GM18519 (cell line): ENCODE results near the gene SMC3.
"Not testable (repeated sequence)": the region's sequence is repeated elsewhere in the genome, so short reads cannot be mapped to it uniquely, and the experiment has no call there.

Experiments used
- ATAC-seq: cut with Tn5 transposase; IDR thresholded peaks from one replicate; pipeline ENCODE4 v1.9.1; 2021; ENCODE audit warnings: mild to moderate bottlenecking, moderate library complexity; ENCODE audit not compliant: unreplicated experiment, low FRiP score

Gene SMC3

DNA sequence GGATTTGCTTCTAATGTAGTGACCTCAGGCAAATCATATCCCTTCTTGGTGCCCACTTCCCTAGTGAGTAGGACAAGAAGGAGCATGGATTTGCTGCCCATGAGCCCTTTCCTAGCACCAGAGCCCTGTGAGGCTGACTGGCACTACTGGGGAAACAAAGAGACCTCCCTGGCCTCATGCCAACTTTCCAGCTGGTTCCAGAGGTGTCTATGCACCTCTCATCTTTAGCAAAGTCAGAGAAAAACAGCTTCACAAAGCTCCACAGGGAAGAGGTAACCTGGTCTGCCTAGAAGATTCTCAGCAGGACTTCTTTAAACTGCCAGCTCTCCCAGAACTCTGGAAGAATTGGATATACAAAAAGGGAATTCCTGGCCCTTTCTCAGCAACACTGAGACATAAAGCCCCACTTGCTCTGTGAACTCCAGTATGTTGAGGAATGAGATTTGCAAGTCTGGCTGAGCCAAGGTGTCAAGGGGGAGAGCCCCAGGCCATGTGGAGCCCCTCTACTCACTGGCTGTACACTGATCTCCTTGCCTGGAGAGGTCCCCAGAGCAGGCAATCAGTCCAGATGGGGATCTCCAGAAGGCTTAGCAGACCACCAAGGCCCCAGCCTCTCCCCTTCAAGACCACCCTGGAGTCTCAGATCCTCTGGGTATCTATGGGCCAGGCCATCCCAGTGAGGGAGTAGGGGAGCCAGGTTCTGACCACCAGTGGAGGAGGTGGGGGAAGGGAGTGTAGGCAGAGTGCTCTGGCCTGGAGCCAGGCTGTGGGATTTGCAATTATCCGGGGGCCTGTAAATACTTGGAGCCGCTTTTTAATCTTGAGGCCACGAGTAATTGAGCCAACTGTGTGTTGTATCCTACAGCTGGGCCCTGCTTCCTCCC lies 52.3 kb downstream of the SMC3 start:
- ATAC-seq = no peak

GRCh38 chr10:110620398-110620719 lies 52.9 kb downstream of the SMC3 start:
- no peak for ATAC-seq

DNA sequence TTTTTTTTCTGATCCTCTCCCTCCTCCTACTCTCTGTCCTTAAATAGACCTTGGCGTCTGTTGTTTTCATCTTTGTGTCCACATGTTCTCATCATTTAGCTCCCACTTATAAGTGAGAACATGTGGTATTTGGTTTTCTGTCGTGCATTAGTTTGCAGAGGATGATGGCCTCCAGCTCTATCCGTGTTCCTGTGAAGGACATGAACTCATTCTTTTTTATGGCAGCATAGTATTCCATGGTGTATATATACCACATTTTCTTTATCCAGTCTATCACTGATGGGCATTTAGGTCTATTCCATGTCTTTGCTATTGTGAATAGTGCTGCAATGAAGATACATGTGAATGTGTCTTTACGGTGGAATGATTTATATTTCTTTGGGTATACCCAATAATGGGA lies 55.8 kb downstream of the SMC3 start:
- not testable (repeated sequence) for ATAC-seq

- ATAC-seq = no peak
These were observed 57.9 kb downstream of the SMC3 start for GRCh38 chr10:110625356-110625894.

DNA sequence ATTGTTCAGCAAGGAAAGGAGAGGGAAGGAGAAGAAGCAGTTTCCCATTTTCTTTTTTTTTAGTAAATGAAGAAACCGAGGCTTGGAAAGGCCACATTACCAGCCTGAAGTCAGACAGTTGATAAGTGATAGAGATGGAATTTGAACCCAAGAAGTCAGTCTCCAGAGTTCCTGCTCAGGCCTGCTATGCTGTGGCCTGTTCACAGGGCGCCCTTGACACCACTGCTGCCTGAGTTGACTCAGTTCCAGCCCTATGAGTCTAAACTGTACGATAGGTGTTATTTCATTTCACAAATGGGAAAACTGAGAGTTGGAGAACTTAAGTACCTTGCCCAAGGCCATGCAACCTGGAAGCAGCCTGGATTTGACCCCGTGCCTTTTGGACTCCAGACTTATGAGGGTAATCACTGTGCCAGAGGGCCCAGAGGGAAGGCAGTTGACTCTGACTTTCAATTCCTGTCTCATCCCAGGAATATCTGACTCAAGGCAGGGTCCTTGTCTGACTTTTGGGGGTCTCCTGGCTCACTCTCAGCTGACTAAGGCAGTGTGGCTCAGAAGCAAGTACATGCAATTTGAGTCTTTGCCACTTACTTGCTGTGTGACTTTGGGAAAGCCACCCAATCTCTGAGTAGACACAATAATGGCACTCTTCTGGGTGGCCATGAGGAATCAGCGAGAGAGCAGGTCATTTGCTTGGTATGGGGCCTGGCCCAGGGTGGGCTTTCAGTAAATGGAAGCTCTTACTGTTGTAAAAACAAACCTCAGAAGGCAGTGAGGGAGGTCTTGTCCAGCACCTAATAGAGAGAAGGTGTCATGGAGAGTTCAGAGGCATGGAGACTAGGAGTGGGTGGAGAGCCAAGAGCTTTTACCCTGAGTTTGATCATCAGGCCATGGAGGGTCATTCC lies 58.7 kb downstream of the SMC3 start:
- no peak for ATAC-seq

DNA sequence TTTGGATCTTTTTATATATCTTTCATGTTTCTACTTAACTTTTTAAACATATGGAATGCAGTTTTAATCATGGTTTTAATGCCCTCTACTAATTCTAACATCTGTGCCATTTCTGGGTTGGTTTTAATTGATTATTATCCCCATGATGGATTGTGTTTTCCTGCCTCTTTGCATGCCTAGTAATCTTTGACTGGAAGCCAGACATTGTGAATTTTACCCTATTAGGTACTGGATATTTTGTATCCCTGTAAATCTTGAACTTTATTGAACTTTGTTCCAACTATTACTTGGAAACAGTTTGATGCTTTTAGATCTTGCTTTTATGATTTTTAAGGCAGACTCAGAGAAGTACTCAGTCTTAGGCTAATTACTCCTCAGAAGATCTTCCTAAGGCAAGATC lies 60.7 kb downstream of the SMC3 start:
- ATAC-seq = no peak

DNA sequence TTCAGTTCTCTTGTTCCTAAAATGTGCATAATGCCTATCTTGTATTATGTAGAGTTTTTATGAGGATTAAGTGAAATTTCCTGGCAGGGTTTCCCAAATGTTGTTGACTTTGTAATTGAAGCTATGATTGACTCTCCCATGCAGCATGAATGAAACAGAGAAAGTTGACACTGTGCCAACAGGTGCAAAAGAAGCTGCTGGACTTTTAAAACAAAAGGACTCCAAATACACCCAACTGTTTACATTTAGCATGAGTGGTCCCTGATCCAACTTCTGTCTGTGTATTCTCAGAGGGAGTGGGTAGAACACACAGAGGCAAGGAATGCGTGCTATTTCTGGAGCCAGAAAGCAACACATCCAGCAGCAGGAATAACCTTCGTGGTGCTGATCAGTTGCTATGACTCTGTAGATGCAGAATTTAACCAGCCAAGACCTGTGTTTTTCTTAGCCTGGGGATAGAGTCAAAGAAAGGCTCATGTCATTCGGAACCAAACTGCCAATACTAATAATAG lies 62.2 kb downstream of the SMC3 start:
- ATAC-seq = no peak

- ATAC-seq = no peak
These were observed 64.4 kb downstream of the SMC3 start for GRCh38 chr10:110631934-110632333.

DNA sequence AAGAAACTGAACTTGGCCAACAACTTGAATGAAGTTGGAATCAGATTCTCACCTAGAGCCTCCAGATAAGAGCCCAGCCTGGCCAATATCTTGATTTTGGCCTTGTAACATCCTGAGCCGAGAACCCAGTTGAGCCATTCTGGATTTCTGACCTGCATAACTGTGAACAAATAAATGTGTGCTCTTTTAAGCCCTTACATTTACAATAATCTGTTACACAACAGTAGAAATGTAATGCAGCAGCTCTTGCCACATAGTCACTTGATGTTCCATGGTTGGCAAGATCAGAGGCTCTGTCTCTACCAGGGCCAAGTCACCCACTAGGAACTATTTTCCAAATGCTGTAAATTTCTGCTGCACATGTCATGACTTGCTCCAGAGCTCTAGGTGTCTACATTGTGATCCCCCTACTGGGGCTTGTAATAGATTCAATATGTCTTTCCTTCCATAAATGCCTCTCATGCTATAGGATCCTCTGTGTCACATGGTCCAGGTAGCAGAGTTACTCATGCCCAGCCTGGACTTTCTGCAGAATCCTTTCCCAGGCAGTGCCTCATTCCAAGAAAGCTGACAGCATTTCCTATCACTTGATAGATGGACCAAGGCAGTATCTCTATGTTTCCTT lies 65.2 kb downstream of the SMC3 start:
- ATAC-seq = no peak

GRCh38 chr10:110634527-110635209 lies 67.2 kb downstream of the SMC3 start:
- ATAC-seq = no peak

- ATAC-seq = no peak
These were observed 69.1 kb downstream of the SMC3 start for GRCh38 chr10:110636572-110636931.

GRCh38 chr10:110636932-110637557 lies 69.5 kb downstream of the SMC3 start:
- no peak for ATAC-seq

- ATAC-seq = no peak
These were observed 70.1 kb downstream of the SMC3 start for GRCh38 chr10:110637558-110638053.

DNA sequence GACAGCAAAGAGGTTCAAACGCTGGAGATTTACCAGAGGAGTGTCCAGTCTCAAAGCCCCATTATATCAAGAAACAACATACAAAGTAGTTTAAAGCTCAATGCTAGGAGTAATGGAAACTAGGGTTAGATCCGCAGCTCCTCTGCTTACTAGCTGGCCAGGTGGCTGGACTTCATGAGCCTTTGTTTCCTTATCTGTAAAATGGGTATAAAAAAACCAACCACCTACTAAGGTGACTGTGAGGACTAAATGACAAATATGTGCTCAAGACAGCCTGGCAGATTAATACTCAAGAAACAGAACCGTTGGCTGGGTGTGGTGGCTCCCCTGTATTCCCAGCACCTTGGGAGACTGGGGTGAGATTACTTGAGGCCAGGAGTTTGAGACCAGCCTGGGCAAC lies 70.8 kb downstream of the SMC3 start:
- ATAC-seq = no peak

DNA sequence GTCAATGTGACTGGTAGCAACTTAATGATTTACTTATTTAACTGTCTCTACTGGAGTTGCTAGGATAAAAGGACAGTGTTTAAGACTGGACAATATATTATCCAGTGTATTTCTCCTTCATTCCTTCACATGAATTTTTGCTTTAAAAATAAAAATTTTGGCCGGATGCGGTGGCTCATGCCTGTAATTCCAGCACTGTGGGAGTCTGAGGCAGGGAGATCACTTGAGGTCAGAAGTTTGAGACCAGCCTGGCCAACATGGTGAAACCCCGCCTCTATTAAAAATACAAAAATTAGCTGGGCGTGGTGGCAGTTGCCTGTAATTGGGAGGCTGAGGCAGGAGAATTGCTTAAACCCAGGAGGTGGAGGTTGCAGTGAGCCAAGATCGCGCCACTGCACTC lies 71.6 kb downstream of the SMC3 start:
- not testable (repeated sequence) for ATAC-seq

DNA sequence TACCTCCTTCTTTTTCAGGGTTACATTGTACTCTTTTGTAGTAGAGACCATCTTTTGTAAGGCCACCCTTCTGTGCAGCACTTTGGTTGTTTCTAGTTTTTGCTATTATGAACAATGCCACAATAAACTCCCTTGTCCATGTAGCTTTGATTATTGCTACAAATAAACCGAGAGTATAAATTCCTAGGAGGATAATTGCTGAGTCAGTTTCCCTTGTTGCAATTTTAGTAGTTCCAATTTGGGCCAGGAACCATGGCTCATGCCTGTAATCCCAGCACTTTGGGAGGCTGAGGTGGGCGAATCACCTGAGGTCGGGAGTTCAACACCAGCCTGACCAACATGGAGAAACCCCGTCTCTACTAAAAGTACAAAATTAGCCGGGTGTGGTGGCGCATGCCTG lies 72.4 kb downstream of the SMC3 start:
- ATAC-seq = not testable (repeated sequence)

GRCh38 chr10:110641256-110641655 lies 73.8 kb downstream of the SMC3 start:
- ATAC-seq = peak; percentile 52

DNA sequence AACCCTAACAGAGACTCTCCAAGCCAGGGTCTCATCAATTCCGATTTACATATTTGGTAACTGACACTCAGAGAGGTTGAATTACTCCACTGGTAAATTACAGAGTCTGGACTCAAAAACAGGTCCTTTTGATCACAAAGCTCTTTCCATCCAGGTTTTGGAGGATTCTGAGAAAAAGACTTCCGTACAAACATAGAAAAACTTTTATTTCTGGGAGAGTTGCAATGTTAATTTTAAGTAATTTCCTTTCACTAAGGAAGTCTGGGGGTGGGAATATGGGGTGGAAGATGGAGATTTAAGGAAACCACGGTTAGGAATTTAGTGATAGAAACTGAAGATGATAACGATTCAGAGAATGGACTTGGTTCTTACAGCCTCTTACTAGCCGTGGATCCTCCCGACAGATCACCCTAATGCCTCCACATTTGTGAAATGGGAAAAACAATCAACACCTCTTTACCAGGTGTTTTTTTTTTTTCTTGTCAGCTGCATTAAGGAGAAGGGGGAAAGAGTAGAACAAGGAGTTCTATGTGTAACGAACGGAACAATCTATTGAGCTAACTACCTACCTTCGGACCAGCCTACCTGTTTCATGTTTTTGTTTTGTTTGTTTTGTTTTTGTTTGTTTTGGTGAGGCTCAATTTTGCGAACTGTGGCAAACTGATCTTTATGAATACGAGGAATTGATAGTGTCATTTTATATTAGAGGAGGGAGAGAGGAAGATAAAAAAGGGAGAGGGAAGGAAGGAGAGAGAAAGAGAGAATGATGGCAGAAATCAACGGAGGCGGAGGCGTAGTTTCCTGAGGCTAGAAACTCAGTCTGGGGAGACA lies 74.9 kb downstream of the SMC3 start:
- ATAC-seq = no peak
